ENCODE data around the gene TAF10.

- TF ChIP-seq POLR2A (IDR thresholded peaks at IDR 0.05): no peak
- TF ChIP-seq CTCF (IDR thresholded peaks at IDR 0.05): no peak
- TF ChIP-seq EP300 (IDR thresholded peaks at IDR 0.05; ENCODE audit: low read depth): no peak
Measured at GRCh38 chr11:6609502-6610015, 2.5 kb downstream of the TAF10 start.

Data from transverse colon (tissue), 3 donors.